SJCRH30 (cell line): ENCODE results near the gene ALG2. TPM values are rescaled to one million over a fixed set of nuclear protein-coding genes. Genes with fewer than 3 reads are reported as not detected.

Source experiments
- DNase-seq, 2 experiments: peaks; one replicate each; pipeline ENCODE4 v3.0.0-alpha.2; 2015 to 2020
- H3K27ac ChIP-seq: fragments of 250-450 bp; sonication (Bioruptor Pico); 2 replicates; pipeline ENCODE4 v1.5.1; 2020; ENCODE audit warnings: mild to moderate bottlenecking, moderate library complexity
- H3K27me3 ChIP-seq: fragments of 250-450 bp; sonication (Bioruptor Pico); 2 replicates; pipeline ENCODE4 v1.5.1; 2020; ENCODE audit warnings: mild to moderate bottlenecking, moderate library complexity
- H3K36me3 ChIP-seq: fragments of 250-450 bp; sonication (Bioruptor Pico); 2 replicates; pipeline ENCODE4 v1.5.1; 2020; ENCODE audit warnings: mild to moderate bottlenecking, moderate library complexity
- H3K4me1 ChIP-seq: fragments of 250-450 bp; sonication (Bioruptor Pico); 2 replicates; pipeline ENCODE4 v1.5.1; 2020; ENCODE audit warnings: mild to moderate bottlenecking, moderate library complexity
- H3K4me3 ChIP-seq: fragments of 250-450 bp; sonication (Bioruptor Pico); 2 replicates; pipeline ENCODE4 v1.5.1; 2020; ENCODE audit warnings: mild to moderate bottlenecking, moderate library complexity
- H3K9me3 ChIP-seq: fragments of 250-450 bp; sonication (Bioruptor Pico); replicated peaks from 2 replicates; pipeline ENCODE4 v1.5.1; 2020; ENCODE audit warnings: mild to moderate bottlenecking, moderate library complexity
- total RNA-seq: library from RNA; depleted of rRNA; stranded (reverse); fragments of >200 nt; shearing (Covaris generic); gene quantifications from 2 replicates; pipeline ENCODE4 v1.2.3, GENCODE V29; 2014

ALG2 gene
- total RNA-seq, 1 experiment from 2014 or later: 38.7 TPM

DNA sequence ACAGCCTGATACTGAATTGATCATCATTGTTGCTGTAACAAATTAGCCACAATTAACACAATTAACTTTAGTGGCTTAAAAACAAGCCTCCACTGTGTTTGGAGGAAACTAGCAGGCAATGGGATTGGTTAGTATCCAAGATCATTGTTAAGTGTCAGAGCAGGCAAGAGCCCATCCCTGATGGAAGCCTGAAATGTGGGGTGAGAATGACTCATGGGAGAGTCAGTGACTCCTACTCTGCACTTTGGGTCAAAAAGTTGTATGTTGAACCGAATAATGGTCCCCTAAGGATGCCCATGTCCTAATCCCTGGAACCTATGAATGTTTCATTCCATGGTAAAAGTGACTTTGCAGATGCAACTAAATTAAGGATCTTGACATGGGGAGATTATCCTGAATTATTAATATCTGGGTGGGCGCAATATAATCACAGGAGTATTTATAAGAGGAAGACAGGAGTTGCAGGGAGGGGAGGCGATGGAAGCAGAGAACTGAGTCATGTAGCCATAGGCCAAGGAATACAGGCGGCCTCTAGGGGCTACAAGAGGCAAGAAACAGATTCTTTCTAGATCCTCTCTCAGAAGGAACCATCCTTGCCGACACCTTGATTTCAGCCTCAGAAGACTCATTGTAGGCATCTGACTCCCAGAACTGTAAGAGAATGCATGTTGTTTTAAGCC is 28.8 kb downstream of the ALG2 start:
- Histone ChIP-seq H3K9me3 (no peaks in the 10 kb centered on the region; the same call in 1 of the 2 replicates), H3K4me1 (peaks cover 13% of the 10 kb centered on the region), H3K36me3 (no peaks in the 10 kb centered on the region), H3K4me3 (no peak overlapping the region), H3K27ac (no peak overlapping the region), H3K27me3 (peaks cover 2% of the 10 kb centered on the region; the same call in 1 of the 2 replicates)
- no peak for DNase-seq

DNA sequence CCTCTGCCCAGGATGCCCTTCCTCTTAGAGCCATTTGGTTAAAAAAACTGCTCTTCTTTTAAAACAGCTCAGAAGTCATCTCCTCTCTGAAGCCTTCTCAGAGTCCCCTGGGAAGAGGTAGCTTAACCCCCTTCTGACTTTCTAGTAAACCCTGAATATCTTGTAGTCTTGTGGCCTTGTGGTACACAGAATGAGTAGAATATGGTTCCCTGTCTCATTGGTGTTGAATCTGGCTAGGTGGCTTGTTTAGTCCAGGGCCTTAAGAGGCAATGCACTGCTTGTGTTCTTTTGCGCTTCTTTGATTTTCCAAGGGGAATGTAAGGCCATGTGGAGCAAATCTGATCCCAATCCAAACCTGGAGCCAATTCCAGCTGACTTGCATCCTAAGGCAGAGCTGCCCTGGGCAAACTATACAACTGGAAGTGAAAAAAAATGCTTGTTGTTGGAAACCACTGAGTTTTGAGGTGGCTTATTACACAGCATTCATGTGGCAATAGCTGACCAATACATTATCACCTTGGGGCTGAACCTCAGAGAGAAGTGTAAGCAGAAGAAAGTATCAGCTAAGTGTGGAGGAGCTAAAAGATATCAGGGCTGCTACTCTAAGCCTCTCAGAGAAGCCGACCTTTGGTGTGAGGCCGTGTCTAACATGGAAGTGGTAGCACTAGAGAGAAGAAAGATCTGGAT is 31.0 kb downstream of the ALG2 start:
- H3K4me1 ChIP-seq: peaks cover 13% of the 10 kb centered on the region
- no peaks in the 10 kb centered on the region; the same call in 1 of the 2 replicates for H3K9me3 ChIP-seq
- no peak overlapping the region for H3K4me3 ChIP-seq
- no peaks in the 10 kb centered on the region; the same call in 1 of the 2 replicates for H3K27me3 ChIP-seq
- no peak overlapping the region for H3K27ac ChIP-seq
- no peaks in the 10 kb centered on the region for H3K36me3 ChIP-seq
- DNase-seq: no peak

DNA sequence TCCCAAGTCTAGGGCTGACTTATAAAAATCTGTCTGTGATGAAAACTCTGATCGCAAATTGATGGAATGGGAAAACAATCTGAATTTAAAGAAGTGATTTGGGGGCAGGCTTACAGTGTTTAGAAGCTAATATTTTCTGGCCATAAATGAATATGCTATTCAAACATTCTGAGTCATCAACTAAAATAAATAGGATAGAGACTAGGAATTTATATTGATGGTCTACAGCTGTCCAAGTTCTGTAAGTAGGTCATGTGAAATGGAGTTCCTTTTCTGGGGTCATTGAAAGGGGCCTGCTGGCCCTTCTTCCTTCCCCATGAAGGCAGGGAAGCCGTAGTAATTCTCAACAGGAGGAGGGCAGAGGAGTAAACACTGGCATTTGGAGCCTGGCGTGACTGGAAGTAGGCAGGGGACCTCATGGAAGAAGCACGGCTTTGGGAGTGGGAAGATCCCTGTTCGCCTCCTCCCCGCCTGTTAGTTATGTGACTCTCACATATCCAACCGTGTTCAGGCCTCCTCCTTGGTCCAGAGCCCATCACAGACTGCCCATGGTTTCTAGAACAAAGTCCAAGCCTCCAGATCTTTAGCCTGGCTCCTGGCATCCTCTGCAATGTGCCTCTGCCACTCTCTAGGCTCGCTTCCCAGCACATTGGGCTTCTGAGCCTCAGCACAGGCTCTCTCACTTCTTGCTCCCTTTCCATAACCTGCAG is 31.7 kb downstream of the ALG2 start:
- Histone ChIP-seq H3K36me3 (no peaks in the 10 kb centered on the region), H3K4me3 (no peak overlapping the region), H3K27ac (no peak overlapping the region), H3K4me1 (peaks cover 13% of the 10 kb centered on the region), H3K27me3 (no peaks in the 10 kb centered on the region; the same call in 1 of the 2 replicates), H3K9me3 (no peaks in the 10 kb centered on the region; the same call in 1 of the 2 replicates)
- no peak for DNase-seq

DNA sequence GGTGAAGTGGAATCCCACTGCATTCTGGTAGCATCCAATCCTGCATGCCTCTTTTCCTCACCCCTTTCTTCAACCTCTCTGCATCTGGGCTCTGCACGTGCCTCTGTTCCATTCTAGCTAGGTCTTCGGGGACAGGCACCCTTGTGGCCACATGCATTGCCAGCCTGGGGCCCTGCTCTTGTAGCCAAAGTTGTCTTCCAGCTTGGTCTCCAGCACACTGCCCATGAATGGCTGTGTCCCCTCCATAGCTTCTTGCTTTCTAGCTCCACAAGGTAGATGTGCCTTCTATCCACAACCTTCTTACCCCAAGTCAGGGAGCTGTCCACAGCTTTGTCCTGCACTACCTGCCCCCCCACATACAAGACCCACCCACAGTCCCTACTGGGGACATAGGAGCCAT is 32.6 kb downstream of the ALG2 start:
- DNase-seq: no peak
- no peaks in the 10 kb centered on the region; the same call in 1 of the 2 replicates for H3K27me3 ChIP-seq
- no peaks in the 10 kb centered on the region for H3K9me3 ChIP-seq
- peaks cover 13% of the 10 kb centered on the region for H3K4me1 ChIP-seq
- no peaks in the 10 kb centered on the region for H3K36me3 ChIP-seq
- H3K27ac ChIP-seq: no peak overlapping the region
- no peak overlapping the region for H3K4me3 ChIP-seq

DNA sequence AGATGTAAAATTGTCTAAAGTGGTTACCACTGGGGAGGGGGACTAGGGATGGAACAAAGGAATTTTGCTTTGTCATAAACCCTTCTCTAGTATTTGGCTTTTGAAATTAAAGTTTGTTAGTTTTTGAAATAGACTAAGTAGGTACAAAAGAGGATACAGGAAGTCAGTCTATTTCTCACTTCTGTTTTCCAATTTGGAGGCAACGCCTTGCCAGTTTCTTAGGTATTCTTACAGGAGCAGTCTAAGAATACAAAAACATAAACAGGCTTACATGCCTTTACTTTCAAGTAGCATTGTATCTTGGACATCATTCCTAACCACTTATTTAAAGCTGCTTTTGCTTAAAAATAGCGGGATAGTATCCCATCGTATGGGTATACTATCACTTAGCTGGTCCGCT is 34.4 kb downstream of the ALG2 start:
- H3K27me3 ChIP-seq: no peaks in the 10 kb centered on the region; the same call in 1 of the 2 replicates
- H3K4me1 ChIP-seq: peaks cover 13% of the 10 kb centered on the region
- no peak overlapping the region for H3K4me3 ChIP-seq
- H3K27ac ChIP-seq: no peak overlapping the region
- no peaks in the 10 kb centered on the region for H3K36me3 ChIP-seq
- no peak for DNase-seq
- H3K9me3 ChIP-seq: no peaks in the 10 kb centered on the region

DNA sequence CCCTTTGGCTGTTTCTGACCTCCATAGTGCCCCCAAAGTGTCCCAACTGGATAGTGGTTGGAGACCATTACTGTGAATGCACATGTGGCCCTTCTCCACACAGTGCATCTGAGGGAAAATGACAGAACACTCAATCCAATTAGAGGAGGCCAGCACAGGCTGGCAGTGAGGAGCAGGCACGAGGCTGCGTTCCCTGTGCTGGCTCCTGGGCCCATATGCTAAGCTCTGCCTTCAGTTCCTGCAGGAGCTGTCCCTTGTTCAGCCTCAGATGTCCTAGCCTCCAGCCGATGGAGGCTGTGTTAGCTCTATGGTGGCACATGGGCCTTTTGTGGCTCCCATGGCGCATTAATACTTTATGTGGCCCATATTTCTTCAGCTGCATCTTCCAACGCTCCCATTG is 35.8 kb downstream of the ALG2 start:
- no peaks in the 10 kb centered on the region; the same call in 1 of the 2 replicates for H3K27me3 ChIP-seq
- H3K9me3 ChIP-seq: no peaks in the 10 kb centered on the region
- no peak for DNase-seq
- H3K4me3 ChIP-seq: no peak overlapping the region
- peaks cover 19% of the 10 kb centered on the region for H3K4me1 ChIP-seq
- H3K36me3 ChIP-seq: no peaks in the 10 kb centered on the region
- H3K27ac ChIP-seq: no peak overlapping the region

DNA sequence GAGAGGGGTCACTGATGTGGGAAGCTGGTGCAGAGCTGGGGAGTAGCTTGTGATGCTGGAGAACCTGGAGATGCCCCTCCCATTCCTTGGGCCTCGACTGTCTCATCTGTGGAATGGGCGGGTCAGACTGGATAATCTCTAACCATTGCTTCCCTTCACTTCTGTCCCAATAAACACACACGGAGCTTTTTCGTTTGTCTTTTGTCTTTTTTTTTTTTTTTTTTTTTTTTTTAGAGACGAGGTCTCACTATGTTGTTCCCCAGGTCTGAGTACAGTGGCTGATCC is 36.5 kb downstream of the ALG2 start:
- H3K27ac ChIP-seq: no peak overlapping the region
- H3K27me3 ChIP-seq: no peaks in the 10 kb centered on the region; the same call in 1 of the 2 replicates
- H3K4me3 ChIP-seq: peak overlapping the region; percentile 48
- no peaks in the 10 kb centered on the region for H3K9me3 ChIP-seq
- no peak for DNase-seq
- H3K36me3 ChIP-seq: no peaks in the 10 kb centered on the region
- H3K4me1 ChIP-seq: peaks cover 16% of the 10 kb centered on the region

DNA sequence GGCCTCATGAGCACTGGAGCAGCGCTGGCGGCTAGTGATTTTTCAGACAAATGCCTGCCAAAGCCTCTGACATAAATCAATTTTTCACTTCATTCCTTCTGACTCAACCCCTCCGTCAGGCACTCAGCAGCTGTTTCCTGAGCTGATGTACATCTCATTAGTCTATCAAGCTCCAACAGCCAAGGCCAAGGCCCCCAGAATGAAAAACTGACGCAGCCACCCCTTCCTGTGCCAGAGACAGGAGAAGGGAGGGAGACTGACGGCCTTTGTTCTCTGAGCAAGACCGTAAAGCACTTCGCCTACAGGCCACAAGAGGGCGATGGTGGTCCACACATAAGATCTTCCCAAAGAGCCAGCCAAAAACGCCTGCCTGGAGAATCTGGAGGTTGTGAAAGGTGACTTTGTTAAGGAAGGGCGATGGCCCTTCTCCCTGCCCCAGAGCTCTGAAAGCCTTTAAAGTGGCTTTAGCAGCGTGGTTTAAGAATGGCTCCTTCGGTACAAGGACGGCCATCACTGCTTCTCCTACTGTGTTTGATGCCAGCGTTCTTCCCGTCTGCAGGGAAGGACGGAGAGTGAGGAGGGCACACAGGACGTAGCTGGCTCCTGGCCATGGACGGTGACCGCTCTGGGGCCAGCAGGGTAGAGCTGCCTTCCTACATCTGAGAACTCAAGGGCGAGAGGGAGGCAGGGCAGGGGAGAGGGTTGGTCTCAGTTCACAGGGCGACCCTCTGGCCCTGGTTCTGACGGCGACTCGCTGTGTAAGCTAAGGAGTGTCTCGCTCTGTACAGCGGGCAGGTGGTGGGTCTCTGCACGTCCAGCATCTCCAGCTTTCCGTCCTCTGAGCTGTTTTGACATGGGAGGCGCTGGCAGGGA is 37.0 kb downstream of the ALG2 start:
- H3K9me3 ChIP-seq: no peaks in the 10 kb centered on the region
- peak overlapping the region; percentile 1; the same call in 1 of the 2 replicates for H3K27ac ChIP-seq
- peak; percentile 92 to 98 for DNase-seq
- H3K36me3 ChIP-seq: no peaks in the 10 kb centered on the region
- no peaks in the 10 kb centered on the region; the same call in 1 of the 2 replicates for H3K27me3 ChIP-seq
- H3K4me1 ChIP-seq: peaks cover 10% of the 10 kb centered on the region
- peak overlapping the region; percentile 48 for H3K4me3 ChIP-seq

DNA sequence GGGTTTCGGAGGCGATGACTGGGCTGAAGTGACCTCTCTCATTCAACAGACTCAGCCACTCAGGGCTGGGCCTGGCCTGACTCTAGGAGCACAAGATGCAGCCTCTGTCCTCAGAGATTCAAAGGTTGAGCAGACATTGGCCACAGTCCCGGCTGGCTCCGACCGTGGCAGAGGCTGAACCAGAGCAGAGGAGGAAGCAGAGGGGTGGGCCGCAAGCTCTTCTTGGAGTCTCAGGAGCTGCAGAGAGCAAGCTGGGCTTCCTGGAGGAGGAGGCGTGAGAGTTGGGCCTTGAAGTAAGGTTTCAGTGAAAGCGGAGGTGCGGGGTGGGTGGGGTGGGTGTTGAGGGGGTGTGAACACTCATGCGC is 37.6 kb downstream of the ALG2 start:
- no peak for DNase-seq
- H3K4me3 ChIP-seq: no peak overlapping the region
- H3K4me1 ChIP-seq: peaks cover 6% of the 10 kb centered on the region; the same call in 1 of the 2 replicates
- H3K27me3 ChIP-seq: no peaks in the 10 kb centered on the region; the same call in 1 of the 2 replicates
- H3K9me3 ChIP-seq: no peaks in the 10 kb centered on the region
- H3K27ac ChIP-seq: peak overlapping the region; percentile 1; the same call in 1 of the 2 replicates
- no peaks in the 10 kb centered on the region for H3K36me3 ChIP-seq

DNA sequence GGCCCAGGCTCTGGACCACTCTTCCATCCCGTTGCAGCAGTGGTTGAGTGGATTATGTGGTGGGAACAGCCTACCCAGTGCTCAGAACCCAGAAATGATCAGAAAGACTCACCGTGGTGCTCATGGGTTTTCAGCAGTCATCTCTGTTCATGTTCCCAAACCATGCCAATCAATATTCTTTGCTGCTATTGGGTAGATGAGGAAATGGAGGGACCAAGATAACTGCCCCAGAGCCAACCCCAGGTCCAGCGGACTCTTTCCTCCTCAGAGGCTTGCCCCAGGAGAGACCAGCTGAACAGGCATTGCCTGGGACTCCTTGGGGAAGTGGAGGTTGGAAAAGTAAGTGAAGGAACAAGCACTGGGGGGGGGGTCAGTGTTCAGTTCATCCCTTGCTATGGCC is 38.1 kb downstream of the ALG2 start:
- Histone ChIP-seq H3K4me1 (peaks cover 6% of the 10 kb centered on the region; the same call in 1 of the 2 replicates), H3K27me3 (no peaks in the 10 kb centered on the region; the same call in 1 of the 2 replicates), H3K4me3 (no peak overlapping the region), H3K36me3 (no peaks in the 10 kb centered on the region), H3K27ac (no peak overlapping the region), H3K9me3 (no peaks in the 10 kb centered on the region)
- DNase-seq: no peak

DNA sequence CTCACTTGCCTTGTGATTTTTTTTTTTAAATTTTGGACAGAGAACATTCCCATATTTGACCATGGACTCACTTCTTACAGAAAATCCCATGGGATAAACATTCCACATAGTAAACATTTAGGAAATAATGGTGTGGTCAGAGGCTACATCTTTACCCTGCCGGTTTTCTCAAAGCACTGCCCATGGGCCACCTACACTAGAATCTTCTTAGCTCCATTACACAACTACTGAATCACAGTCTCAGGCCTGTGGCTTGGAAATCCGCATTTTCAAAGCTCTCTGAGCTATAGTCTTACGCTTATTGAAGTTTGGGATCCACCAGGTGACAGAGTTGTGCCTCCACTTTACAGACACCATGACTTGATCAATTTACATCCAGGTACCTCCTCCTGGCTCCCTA is 39.4 kb downstream of the ALG2 start:
- Histone ChIP-seq H3K4me1 (peaks cover 6% of the 10 kb centered on the region; the same call in 1 of the 2 replicates), H3K4me3 (no peak overlapping the region), H3K36me3 (no peaks in the 10 kb centered on the region), H3K27me3 (no peaks in the 10 kb centered on the region; the same call in 1 of the 2 replicates), H3K9me3 (no peaks in the 10 kb centered on the region), H3K27ac (no peak overlapping the region)
- DNase-seq: no peak

DNA sequence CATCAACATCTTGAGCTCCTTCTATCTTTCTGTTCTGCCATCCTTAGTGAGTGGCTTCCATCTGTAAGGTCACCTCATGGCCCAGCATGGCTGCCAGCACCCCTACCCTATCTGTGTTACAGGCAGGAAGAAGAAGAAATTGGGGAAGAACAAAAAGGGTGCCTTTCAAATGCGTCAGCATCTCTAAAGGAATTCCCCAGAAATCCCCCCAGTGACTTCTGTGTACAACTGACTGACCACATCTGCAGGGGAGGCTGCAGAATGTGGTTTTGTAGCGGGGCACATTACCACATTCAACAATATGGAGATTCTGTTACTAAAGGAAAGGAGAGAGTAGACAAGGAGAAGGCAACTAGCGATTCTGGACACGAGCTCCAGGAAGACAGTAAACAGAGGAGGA is 40.1 kb downstream of the ALG2 start:
- peak in 1 of 2 experiments; percentile 43 for DNase-seq
- Histone ChIP-seq H3K9me3 (no peaks in the 10 kb centered on the region), H3K36me3 (no peaks in the 10 kb centered on the region), H3K4me1 (peaks cover 9% of the 10 kb centered on the region), H3K27ac (no peak overlapping the region), H3K27me3 (no peaks in the 10 kb centered on the region), H3K4me3 (no peak overlapping the region)

DNA sequence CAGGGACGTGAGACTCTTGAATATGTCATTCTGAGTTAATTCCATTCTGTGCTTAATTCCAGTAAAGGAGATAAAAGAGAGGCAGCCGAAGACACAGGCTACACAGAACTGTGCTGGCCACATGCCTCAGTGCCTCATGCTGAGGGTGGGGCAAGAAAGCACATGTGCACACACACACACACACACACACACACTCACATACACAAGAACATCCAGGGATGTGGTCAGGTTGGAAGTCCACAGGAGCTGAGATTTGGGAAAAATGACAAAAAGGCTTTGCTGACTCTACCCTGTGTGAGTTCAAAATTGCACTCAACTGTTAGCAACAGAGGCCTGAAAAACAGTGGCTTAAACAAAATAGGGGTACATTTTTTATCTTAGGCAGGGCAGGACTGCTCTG is 40.5 kb downstream of the ALG2 start:
- H3K36me3 ChIP-seq: no peaks in the 10 kb centered on the region
- H3K9me3 ChIP-seq: no peaks in the 10 kb centered on the region
- H3K4me3 ChIP-seq: no peak overlapping the region
- H3K27ac ChIP-seq: no peak overlapping the region
- H3K27me3 ChIP-seq: no peaks in the 10 kb centered on the region
- DNase-seq: no peak
- peaks cover 9% of the 10 kb centered on the region for H3K4me1 ChIP-seq

DNA sequence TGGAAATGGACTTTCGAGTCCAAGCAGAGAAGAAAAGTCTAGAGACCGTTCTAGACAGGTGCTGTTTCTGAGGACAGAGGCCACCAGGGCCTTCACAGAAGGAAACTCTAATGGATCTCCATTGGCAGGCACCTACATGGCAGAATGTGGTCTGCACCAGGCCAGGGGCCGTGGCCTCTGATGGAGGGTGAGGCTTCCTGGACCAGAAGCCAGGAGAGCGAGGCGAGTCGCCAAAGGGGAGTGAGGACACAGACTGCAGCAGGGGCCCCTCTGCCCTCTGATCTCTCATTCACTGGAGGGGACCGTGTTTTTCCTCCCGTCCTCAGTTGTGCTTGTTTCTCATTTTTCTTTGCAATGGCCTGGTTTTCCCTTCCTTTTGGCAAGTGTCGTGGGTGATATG is 41.1 kb downstream of the ALG2 start:
- Histone ChIP-seq H3K27ac (no peak overlapping the region), H3K36me3 (no peaks in the 10 kb centered on the region), H3K27me3 (no peaks in the 10 kb centered on the region), H3K4me3 (no peak overlapping the region), H3K9me3 (no peaks in the 10 kb centered on the region), H3K4me1 (peaks cover 9% of the 10 kb centered on the region)
- DNase-seq: no peak
